Karpas-422 (cell line): ENCODE measurements around the gene CSF2. TPM values are rescaled to one million over a fixed set of nuclear protein-coding genes. Genes with fewer than 3 reads are reported as not detected.
"Not testable (repeated sequence)": the region's sequence is repeated elsewhere in the genome, so short reads cannot be mapped to it uniquely, and the experiment has no call there.

Source experiments
- DNase-seq: peaks from one replicate; pipeline ENCODE4 v3.0.0-alpha.2; 2015
- H2AFZ ChIP-seq: fragments of 200-600 bp; sonication (generic); 2 replicates; pipeline ENCODE4 v1.6.1; 2014; ENCODE audit warnings: antibody characterized with exemption, low read length, mixed read lengths
- H3K27ac ChIP-seq: fragments of 200-600 bp; sonication (generic); 2 replicates; pipeline ENCODE4 v1.5.1; 2014; ENCODE audit warnings: mild to moderate bottlenecking, low read length, moderate library complexity
- H3K27me3 ChIP-seq: fragments of 200-600 bp; sonication (generic); 2 replicates; pipeline ENCODE4 v1.6.1; 2014; ENCODE audit warnings: low read length, mixed read lengths
- H3K36me3 ChIP-seq: fragments of 200-600 bp; sonication (generic); 2 replicates; pipeline ENCODE4 v1.6.1; 2014; ENCODE audit warnings: low read length, mixed read lengths; ENCODE audit not compliant: insufficient read depth
- H3K4me1 ChIP-seq: fragments of 200-600 bp; sonication (generic); 2 replicates; pipeline ENCODE4 v1.6.1; 2014; ENCODE audit warnings: mild to moderate bottlenecking, low read length, mixed read lengths
- H3K4me2 ChIP-seq: fragments of 200-600 bp; sonication (generic); 2 replicates; pipeline ENCODE4 v1.6.1; 2014; ENCODE audit warnings: low read length, low read depth, mild to moderate bottlenecking; ENCODE audit not compliant: poor library complexity, severe bottlenecking
- H3K4me3 ChIP-seq: fragments of 200-600 bp; sonication (generic); 2 replicates; pipeline ENCODE4 v1.5.1; 2014; ENCODE audit warnings: mild to moderate bottlenecking, antibody characterized with exemption, low read length, mixed read lengths
- H3K79me2 ChIP-seq: fragments of 200-600 bp; sonication (generic); 2 replicates; pipeline ENCODE4 v1.6.1; 2014; ENCODE audit warnings: mild to moderate bottlenecking, low read length, mixed read lengths
- H3K9ac ChIP-seq: fragments of 200-600 bp; sonication (generic); 2 replicates; pipeline ENCODE4 v1.6.0; 2014; ENCODE audit warnings: low read length
- H3K9me2 ChIP-seq: fragments of 200-600 bp; sonication (generic), shearing (Covaris generic); replicated peaks from 2 replicates; pipeline ENCODE4 v1.6.0; 2014; ENCODE audit warnings: mild to moderate bottlenecking, low read length, moderate library complexity; ENCODE audit not compliant: insufficient read depth
- H3K9me3 ChIP-seq: fragments of 300-700, 200-600 bp; sonication (generic); 2 replicates; pipeline ENCODE4 v1.6.1; 2014; ENCODE audit warnings: low read length, mixed read lengths
- H4K20me1 ChIP-seq: fragments of 200-600 bp; sonication (generic); 2 replicates; pipeline ENCODE4 v1.6.1; 2014; ENCODE audit warnings: mild to moderate bottlenecking, antibody characterized with exemption, low read length, low read depth; ENCODE audit not compliant: insufficient read depth
- total RNA-seq: library from RNA; depleted of rRNA; stranded (reverse); fragments of >200 nt; shearing (Covaris generic); gene quantifications from 2 replicates; pipeline ENCODE4 v1.2.3, GENCODE V29; 2014; ENCODE audit warnings: low replicate concordance

The CSF2 gene
- total RNA-seq, 1 experiment from 2014 or later: not detected

GRCh38 chr5:132101385-132101880 is 27.8 kb downstream of the CSF2 start:
- H3K27me3 ChIP-seq: no peaks in the 10 kb centered on the region
- peaks cover 26% of the 10 kb centered on the region for H3K4me1 ChIP-seq
- H2AFZ ChIP-seq: no peak overlapping the region
- H3K9me2 ChIP-seq: no peaks in the 10 kb centered on the region
- no peak for DNase-seq
- H3K27ac ChIP-seq: no peak overlapping the region
- no peaks in the 10 kb centered on the region for H3K79me2 ChIP-seq
- H4K20me1 ChIP-seq: no peaks in the 10 kb centered on the region
- no peak overlapping the region for H3K9ac ChIP-seq
- no peaks in the 10 kb centered on the region for H3K9me3 ChIP-seq
- no peak overlapping the region for H3K4me3 ChIP-seq
- H3K4me2 ChIP-seq: no peak overlapping the region
- no peaks in the 10 kb centered on the region for H3K36me3 ChIP-seq

GRCh38 chr5:132102101-132102701 is 28.6 kb downstream of the CSF2 start:
- Histone ChIP-seq H3K9me3 (no peaks in the 10 kb centered on the region), H3K9me2 (no peaks in the 10 kb centered on the region), H3K27ac (no peak overlapping the region), H2AFZ (no peak overlapping the region), H3K9ac (no peak overlapping the region), H4K20me1 (no peaks in the 10 kb centered on the region), H3K79me2 (no peaks in the 10 kb centered on the region), H3K27me3 (no peaks in the 10 kb centered on the region), H3K4me2 (no peak overlapping the region), H3K4me3 (no peak overlapping the region), H3K4me1 (peaks cover 26% of the 10 kb centered on the region), H3K36me3 (no peaks in the 10 kb centered on the region)
- no peak for DNase-seq

- H3K4me1 ChIP-seq: peaks cover 26% of the 10 kb centered on the region
- H3K36me3 ChIP-seq: no peaks in the 10 kb centered on the region
- no peak for DNase-seq
- H3K4me2 ChIP-seq: peak overlapping the region; percentile 22
- H3K79me2 ChIP-seq: no peaks in the 10 kb centered on the region
- H3K9me2 ChIP-seq: no peaks in the 10 kb centered on the region
- H3K27ac ChIP-seq: no peak overlapping the region
- no peaks in the 10 kb centered on the region for H3K27me3 ChIP-seq
- no peak overlapping the region for H2AFZ ChIP-seq
- H3K9me3 ChIP-seq: no peaks in the 10 kb centered on the region
- no peaks in the 10 kb centered on the region for H4K20me1 ChIP-seq
- 0 out of 2 replicates have a peak overlapping the region, but pooled peaks have one; percentile 2 for H3K9ac ChIP-seq
- no peak overlapping the region for H3K4me3 ChIP-seq
These were observed 29.3 kb downstream of the CSF2 start for GRCh38 chr5:132102944-132103331.

GRCh38 chr5:132103332-132103951 is 29.9 kb downstream of the CSF2 start:
- Histone ChIP-seq H4K20me1 (no peaks in the 10 kb centered on the region), H3K36me3 (no peaks in the 10 kb centered on the region), H3K9ac (0 out of 2 replicates have a peak overlapping the region, but pooled peaks have one; percentile 2), H3K79me2 (no peaks in the 10 kb centered on the region), H3K4me2 (peak overlapping the region; percentile 22), H3K9me2 (no peaks in the 10 kb centered on the region), H3K9me3 (no peaks in the 10 kb centered on the region), H3K27ac (no peak overlapping the region), H3K4me3 (no peak overlapping the region), H2AFZ (no peak overlapping the region), H3K4me1 (peaks cover 26% of the 10 kb centered on the region), H3K27me3 (no peaks in the 10 kb centered on the region)
- peak; percentile 78 for DNase-seq

GRCh38 chr5:132103969-132104391 is 30.4 kb downstream of the CSF2 start:
- no peaks in the 10 kb centered on the region for H4K20me1 ChIP-seq
- H3K27me3 ChIP-seq: no peaks in the 10 kb centered on the region
- no peak overlapping the region for H2AFZ ChIP-seq
- no peak overlapping the region for H3K9ac ChIP-seq
- H3K4me2 ChIP-seq: no peak overlapping the region
- no peak overlapping the region for H3K4me3 ChIP-seq
- peak; percentile 23 for DNase-seq
- no peaks in the 10 kb centered on the region for H3K9me3 ChIP-seq
- H3K9me2 ChIP-seq: no peaks in the 10 kb centered on the region
- no peaks in the 10 kb centered on the region for H3K36me3 ChIP-seq
- H3K4me1 ChIP-seq: peaks cover 23% of the 10 kb centered on the region
- no peak overlapping the region for H3K27ac ChIP-seq
- H3K79me2 ChIP-seq: no peaks in the 10 kb centered on the region

GRCh38 chr5:132104556-132104955 is 31.0 kb downstream of the CSF2 start:
- Histone ChIP-seq H3K27ac (no peak overlapping the region), H3K9ac (no peak overlapping the region)

GRCh38 chr5:132105688-132106087 is 32.1 kb downstream of the CSF2 start:
- Histone ChIP-seq H3K4me1 (peaks cover 15% of the 10 kb centered on the region), H3K27ac (no peak overlapping the region), H3K9me3 (no peaks in the 10 kb centered on the region), H2AFZ (no peak overlapping the region), H3K4me3 (no peak overlapping the region), H3K9ac (no peak overlapping the region), H3K4me2 (no peak overlapping the region), H3K79me2 (no peaks in the 10 kb centered on the region), H4K20me1 (no peaks in the 10 kb centered on the region), H3K9me2 (no peaks in the 10 kb centered on the region), H3K27me3 (no peaks in the 10 kb centered on the region), H3K36me3 (no peaks in the 10 kb centered on the region)
- DNase-seq: no peak

More at GRCh38 chr5:132104556-132104955, 31.0 kb downstream of the CSF2 start:
- H3K79me2 ChIP-seq: no peaks in the 10 kb centered on the region
- no peaks in the 10 kb centered on the region for H3K9me2 ChIP-seq
- H3K9me3 ChIP-seq: no peaks in the 10 kb centered on the region
- no peaks in the 10 kb centered on the region for H4K20me1 ChIP-seq
- H3K27me3 ChIP-seq: no peaks in the 10 kb centered on the region
- no peak for DNase-seq
- peaks cover 18% of the 10 kb centered on the region for H3K4me1 ChIP-seq
- H3K4me2 ChIP-seq: no peak overlapping the region
- no peak overlapping the region for H2AFZ ChIP-seq
- H3K4me3 ChIP-seq: no peak overlapping the region
- H3K36me3 ChIP-seq: no peaks in the 10 kb centered on the region

- not testable (repeated sequence) for H3K27me3 ChIP-seq, H2AFZ ChIP-seq, H3K9ac ChIP-seq, H3K4me1 ChIP-seq, H3K27ac ChIP-seq, H3K4me2 ChIP-seq, DNase-seq, H3K9me3 ChIP-seq, H3K79me2 ChIP-seq, H3K4me3 ChIP-seq, H3K36me3 ChIP-seq, H4K20me1 ChIP-seq, H3K9me2 ChIP-seq
These were observed 34.9 kb downstream of the CSF2 start for GRCh38 chr5:132108495-132108894.
